Measurements from ENCODE around the gene TALDO1. TPM values are rescaled to one million over a fixed set of nuclear protein-coding genes. Genes with fewer than 3 reads are reported as not detected.

Gene TALDO1
- total RNA-seq, 2 donors from 2014 or later = 132 to 232 TPM

DNA sequence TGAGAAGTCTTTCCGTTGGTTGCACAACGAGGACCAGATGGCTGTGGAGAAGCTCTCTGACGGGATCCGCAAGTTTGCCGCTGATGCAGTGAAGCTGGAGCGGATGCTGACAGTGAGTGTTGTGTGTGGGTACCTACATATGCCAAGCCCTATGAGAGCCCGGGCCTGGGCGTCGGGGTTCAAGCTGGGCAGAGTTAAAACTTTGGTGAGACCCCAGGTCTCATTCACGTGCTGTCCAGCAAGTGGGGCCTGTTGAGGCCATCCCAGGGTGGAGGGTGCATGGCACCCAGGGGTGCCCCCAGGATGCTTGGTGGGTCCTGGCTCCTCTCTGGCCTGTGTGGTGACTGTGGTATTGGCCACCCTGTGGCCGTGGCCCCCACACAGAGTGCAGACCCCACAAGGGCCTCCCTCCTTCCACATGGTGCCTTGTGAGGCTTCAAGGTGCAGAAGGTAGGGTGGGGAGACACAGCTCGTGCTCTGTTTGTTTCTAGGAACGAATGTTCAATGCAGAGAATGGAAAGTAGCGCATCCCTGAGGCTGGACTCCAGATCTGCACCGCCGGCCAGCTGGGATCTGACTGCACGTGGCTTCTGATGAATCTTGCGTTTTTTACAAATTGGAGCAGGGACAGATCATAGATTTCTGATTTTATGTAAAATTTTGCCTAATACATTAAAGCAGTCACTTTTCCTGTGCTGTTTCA, 17.2 kb downstream of the TALDO1 start:
- Histone ChIP-seq H3K4me3 (no peak overlapping the region), H3K27me3 (replicated peaks; ENCODE audit: insufficient read depth) (no peaks in the 10 kb centered on the region), H3K9me3 (no peaks in the 10 kb centered on the region), H3K4me1 (ENCODE audit: control insufficient read depth in 1 of 2, low read depth in 2 of 2) (no peaks in the 10 kb centered on the region), H3K27ac (no peak overlapping the region), H3K36me3 (peaks cover 32% of the 10 kb centered on the region)
- DNase-seq (ENCODE audit: low spot score) (no peak), ATAC-seq (ENCODE audit: insufficient number of reproducible peaks, low FRiP score, low read depth) (no peak)
- TF ChIP-seq, protein P1, sequence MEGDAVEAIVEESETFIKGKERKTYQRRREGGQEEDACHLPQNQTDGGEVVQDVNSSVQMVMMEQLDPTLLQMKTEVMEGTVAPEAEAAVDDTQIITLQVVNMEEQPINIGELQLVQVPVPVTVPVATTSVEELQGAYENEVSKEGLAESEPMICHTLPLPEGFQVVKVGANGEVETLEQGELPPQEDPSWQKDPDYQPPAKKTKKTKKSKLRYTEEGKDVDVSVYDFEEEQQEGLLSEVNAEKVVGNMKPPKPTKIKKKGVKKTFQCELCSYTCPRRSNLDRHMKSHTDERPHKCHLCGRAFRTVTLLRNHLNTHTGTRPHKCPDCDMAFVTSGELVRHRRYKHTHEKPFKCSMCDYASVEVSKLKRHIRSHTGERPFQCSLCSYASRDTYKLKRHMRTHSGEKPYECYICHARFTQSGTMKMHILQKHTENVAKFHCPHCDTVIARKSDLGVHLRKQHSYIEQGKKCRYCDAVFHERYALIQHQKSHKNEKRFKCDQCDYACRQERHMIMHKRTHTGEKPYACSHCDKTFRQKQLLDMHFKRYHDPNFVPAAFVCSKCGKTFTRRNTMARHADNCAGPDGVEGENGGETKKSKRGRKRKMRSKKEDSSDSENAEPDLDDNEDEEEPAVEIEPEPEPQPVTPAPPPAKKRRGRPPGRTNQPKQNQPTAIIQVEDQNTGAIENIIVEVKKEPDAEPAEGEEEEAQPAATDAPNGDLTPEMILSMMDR (IDR thresholded peaks at IDR 0.05) = no peak

DNA sequence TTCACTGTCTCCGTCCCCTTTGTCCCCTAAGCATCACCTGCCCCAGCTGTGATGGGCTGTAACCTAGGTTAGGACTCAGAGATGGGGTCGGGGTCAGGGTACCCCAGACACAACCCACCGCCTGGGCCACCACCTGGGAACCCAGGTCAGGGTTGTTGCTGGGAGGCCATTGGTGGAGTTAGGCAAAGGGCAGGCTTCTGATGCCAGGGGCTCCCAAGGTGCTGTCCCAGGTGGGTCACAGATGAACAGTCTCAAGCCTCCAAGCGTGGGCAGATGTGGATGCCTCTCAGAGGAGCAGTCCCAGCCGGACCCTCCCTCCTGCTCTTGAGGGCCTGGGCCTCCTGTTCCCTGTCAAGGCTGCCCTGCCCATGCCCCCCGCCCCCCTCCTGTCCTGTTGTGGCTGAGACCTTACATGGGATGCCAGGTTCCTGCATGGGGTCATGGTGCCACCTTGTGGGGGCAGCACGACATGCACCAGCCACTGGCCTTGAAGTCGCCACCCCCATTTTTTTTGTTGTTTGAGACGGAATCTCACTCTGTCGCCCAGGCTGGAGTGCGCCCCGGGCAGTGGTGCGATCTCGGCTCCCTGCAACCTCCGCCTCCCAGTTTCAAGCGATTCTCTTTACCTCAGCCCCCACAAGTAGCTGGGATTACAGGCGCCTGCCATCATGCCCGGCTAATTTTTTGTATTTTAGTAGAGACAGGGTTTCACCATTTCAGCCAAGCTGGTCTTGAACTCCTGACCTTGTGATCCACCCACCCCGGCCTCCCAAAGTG, 17.9 kb downstream of the TALDO1 start:
- TF ChIP-seq, protein P1 (IDR thresholded peaks at IDR 0.05) = peak; percentile 71
- DNase-seq (ENCODE audit: low spot score) (no peak), ATAC-seq (ENCODE audit: insufficient number of reproducible peaks, low FRiP score, low read depth) (peak; percentile 48)
- Histone ChIP-seq H3K27me3 (replicated peaks; ENCODE audit: insufficient read depth) (no peaks in the 10 kb centered on the region), H3K9me3 (no peaks in the 10 kb centered on the region), H3K27ac (no peak overlapping the region), H3K4me1 (ENCODE audit: control insufficient read depth in 1 of 2, low read depth in 2 of 2) (no peaks in the 10 kb centered on the region), H3K36me3 (peaks cover 30% of the 10 kb centered on the region), H3K4me3 (no peak overlapping the region)

DNA sequence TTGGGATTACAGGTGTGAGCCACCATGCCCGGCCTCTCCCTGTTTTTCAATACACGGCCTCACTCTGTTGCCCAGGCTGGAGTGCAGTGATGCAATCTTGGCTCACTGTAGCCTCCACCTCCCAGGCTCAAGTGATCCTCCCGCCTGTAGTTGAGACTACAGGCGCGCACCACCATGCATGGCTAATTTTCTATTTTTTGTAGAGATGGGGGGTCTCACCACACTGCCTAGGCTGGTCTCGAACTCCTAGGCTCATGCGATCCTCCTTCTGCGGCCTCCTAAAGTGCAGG, 18.5 kb downstream of the TALDO1 start:
- Histone ChIP-seq H3K27me3 (replicated peaks; ENCODE audit: insufficient read depth) (no peaks in the 10 kb centered on the region), H3K9me3 (no peaks in the 10 kb centered on the region), H3K4me1 (ENCODE audit: control insufficient read depth in 1 of 2, low read depth in 2 of 2) (no peaks in the 10 kb centered on the region), H3K36me3 (peaks cover 31% of the 10 kb centered on the region), H3K27ac (no peak overlapping the region), H3K4me3 (no peak overlapping the region)
- TF ChIP-seq, protein P1 (IDR thresholded peaks at IDR 0.05) = no peak
- no peak for ATAC-seq (ENCODE audit: insufficient number of reproducible peaks, low FRiP score, low read depth)
- DNase-seq (ENCODE audit: low spot score) = no peak

DNA sequence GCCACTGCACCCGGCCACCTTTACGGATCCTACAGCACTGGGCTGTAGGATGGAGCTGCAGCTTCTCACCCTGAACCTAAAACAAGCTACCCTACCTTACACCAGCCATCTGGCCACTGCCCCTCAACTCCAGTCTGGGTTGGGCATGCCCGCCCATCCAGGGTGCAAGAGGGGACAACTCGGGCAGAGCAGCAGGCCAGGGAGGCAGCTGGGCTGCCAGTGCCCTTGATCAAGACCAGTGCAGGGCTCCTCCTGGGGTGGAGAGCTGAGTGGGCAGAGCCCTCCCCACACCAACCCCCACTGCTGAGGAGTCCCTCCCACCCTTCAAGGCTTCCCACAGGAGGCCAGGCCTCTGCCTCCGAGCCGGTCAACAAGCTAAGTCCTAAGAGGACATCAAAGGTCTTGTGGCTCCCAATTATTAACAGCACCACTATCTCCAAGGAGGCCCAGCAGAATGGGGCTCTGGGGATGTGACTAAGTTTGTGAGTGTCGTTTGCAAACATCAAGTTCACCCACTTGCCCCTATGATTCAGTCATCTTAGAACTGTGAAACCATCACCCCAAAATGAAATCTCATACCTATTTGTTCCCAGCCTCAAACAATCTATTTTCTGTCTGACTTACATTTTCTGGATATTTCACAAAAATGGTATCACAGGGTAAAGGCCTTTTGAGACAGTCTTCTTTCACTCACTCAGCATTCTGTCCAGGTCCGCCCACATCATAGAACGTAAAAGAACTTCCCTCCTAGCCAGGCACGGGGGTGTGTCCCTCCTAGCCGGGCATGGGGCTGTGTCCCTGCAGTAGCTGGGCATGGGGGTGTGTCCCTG, 19.1 kb downstream of the TALDO1 start:
- Histone ChIP-seq H3K27ac (no peak overlapping the region), H3K4me3 (no peak overlapping the region), H3K4me1 (ENCODE audit: control insufficient read depth in 1 of 2, low read depth in 2 of 2) (no peaks in the 10 kb centered on the region), H3K36me3 (peaks cover 37% of the 10 kb centered on the region), H3K27me3 (replicated peaks; ENCODE audit: insufficient read depth) (no peaks in the 10 kb centered on the region), H3K9me3 (no peaks in the 10 kb centered on the region)
- TF ChIP-seq, protein P1 (IDR thresholded peaks at IDR 0.05) = no peak
- ATAC-seq (ENCODE audit: insufficient number of reproducible peaks, low FRiP score, low read depth) = no peak
- no peak for DNase-seq (ENCODE audit: low spot score)

DNA sequence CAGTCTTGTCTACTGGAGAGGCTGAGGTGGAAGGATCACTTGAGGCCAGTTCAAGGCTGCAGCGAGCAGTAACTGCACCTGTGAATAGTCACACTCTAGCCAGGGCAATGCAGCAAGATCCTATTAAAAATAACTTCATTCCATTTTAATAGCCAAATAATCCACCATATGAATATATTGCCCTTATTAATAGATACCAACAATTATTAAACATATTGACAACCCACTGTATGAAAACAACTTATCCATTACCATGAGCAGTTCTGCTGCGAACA, 19.6 kb downstream of the TALDO1 start:
- H3K9me3 ChIP-seq = no peaks in the 10 kb centered on the region
- DNase-seq (ENCODE audit: low spot score) = no peak
- no peak overlapping the region for H3K4me3 ChIP-seq
- H3K4me1 ChIP-seq (ENCODE audit: control insufficient read depth in 1 of 2, low read depth in 2 of 2) = no peaks in the 10 kb centered on the region
- ATAC-seq (ENCODE audit: insufficient number of reproducible peaks, low FRiP score, low read depth) = no peak
- H3K36me3 ChIP-seq = peaks cover 38% of the 10 kb centered on the region
- H3K27ac ChIP-seq = no peak overlapping the region
- TF ChIP-seq, protein P1 (IDR thresholded peaks at IDR 0.05) = no peak
- H3K27me3 ChIP-seq (replicated peaks; ENCODE audit: insufficient read depth) = no peaks in the 10 kb centered on the region

All from thoracic aorta (tissue), 2 donors.